HG02840 (cell line): ENCODE measurements around the gene TBC1D10B.
"Not testable (repeated sequence)": the region's sequence is repeated elsewhere in the genome, so short reads cannot be mapped to it uniquely, and the experiment has no call there.

Source experiments
- ATAC-seq: cut with Tn5 transposase; IDR thresholded peaks from one replicate; pipeline ENCODE4 v1.9.1; 2021; ENCODE audit warnings: mild to moderate bottlenecking, moderate library complexity, moderate number of reproducible peaks; ENCODE audit not compliant: unreplicated experiment, low FRiP score

The TBC1D10B gene

DNA sequence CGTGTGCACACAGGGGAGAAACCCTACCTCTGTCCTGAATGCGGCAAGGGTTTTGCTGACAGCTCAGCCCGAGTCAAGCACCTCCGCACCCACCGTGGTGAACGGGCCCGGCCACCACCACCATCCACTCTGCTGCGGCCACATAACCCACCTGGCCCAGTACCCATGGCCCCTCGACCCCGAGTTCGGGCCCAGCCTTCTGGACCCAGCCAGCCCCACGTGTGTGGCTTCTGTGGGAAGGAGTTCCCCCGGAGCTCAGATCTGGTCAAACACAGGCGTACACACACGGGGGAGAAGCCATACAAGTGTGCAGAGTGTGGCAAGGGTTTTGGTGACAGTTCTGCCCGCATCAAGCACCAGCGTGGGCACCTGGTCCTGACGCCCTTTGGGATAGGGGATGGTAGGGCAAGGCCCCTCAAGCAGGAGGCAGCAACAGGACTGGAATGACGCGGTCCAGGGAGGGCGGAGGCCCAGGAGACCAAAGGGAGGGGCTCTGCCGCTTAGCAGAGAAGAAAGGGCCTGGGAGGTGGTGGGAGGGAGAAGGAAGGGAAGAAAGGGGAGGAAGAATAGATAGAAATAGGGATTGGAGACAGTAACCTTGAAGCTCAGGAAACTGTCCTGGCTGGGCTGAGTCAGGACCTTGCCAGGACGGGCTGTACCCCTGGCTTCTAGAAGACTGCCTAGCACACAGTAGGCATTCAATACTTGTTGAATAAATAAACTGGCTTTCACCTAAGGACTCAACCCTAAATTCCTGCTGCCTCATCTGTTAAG, 28.6 kb upstream of the TBC1D10B start:
- no peak for ATAC-seq

- ATAC-seq, result no peak
Measured at GRCh38 chr16:30397776-30398660, 27.7 kb upstream of the TBC1D10B start.

DNA sequence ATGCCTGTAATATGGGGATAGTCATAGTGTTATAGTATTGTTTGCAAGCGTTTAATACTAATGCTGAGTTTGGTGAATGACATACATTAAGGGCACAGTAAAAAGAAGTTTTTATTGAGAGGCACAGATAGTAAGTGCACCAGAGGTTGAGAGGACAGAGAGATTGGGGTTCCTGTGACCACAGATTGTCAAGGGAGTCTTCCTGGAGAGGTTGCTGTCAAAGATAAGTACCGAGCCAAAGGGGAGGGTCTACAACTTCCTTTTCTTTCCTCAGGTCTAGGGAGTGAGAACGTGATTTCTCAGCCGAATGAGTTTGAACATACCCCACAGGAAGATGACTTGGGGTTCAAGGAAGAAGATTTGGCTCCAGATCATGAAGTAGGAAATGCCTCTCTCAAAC, 26.8 kb upstream of the TBC1D10B start:
- ATAC-seq, result no peak

DNA sequence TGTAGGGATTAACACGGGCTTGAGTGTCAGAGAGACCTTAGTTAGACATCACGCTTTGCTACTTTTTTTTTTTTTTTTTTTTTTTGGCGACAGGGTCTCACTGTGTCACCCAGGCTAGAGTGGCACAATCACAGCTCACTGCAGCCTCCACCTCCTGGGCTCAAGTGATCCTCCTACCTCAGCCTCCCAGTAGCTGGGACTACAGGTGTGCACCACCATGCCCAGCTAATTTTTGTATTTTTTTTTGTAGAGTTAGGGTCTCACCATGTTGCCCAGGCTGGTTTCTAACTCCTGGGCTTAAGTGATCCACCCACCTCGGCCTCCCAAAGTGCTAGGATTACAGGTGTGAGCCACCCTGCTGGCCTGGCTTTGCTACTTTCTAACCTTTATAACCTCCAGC, 26.3 kb upstream of the TBC1D10B start:
- not testable (repeated sequence) for ATAC-seq

DNA sequence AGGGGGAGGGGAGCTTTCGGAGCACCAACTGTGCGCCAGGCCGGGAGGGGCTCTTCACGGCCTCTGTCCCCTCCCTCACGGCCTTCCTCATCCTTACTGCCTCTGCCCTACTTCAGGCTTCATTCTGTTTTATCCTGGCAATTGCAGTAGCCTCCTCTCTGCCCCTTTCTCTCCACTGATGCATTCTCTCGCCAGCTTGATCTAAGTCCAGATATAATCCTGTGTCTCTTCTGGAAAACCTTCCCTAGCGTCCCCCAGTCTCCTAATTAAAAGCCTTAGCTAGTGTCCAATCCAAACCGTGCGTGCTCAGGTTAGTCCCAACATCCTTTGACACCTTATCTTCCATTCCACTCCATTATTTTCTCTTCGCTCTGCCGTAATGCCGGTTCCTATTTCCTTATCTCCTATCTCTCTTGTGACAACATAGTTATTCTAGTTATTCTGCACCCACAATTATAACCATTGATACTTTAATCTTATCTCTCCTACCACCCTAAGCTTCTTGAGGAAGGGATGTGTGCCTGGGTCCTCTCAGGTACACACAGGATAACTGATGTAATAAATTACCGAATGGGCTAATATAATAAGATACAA, 25.8 kb upstream of the TBC1D10B start:
- ATAC-seq, result peak; percentile 2

DNA sequence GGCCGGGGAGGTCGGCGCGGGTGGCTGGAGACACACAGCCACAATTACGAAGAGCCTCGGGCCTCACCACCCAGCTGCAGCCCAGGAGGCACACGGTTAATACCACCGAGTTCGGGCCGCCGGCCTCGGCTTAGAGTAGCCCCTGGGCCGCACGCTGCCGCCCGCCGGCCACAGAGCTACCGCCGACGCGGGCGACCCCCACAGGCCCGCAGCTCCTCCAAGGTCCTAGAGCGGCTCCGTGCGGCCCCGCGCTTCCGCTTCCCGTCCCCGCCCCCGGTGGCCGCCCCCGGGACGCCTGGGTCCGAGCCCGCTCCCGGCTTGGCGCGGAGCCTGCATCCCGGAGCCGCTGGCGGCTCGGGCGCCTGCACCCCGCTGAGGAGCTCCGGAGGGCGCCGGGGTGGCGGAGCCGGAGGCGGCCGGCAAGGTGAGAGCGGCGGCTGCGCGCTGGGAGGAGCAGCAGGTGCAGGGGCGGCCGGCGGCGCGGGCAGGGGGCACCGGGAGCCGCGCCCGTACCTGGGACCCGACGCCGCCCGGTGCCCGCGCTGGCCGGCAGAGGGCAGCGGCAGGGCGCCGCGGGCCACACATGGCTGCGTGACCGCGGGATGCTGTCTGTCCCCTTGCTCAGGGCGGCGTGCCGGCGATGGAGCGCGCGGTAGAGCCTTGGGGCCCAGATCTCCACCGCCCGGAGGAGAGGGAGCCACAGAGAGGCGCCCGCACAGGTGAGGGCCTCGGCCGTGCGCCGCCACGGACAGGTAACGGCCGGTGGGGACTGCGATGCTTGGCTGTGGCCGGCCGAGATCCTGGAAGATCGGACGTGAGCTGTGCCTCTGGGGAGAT, 25.1 kb upstream of the TBC1D10B start, which contains the start of gene ZNF48:
TSS of gene ZNF48 (plus strand) at position 266 of the 837 bp plus-strand sequence. CDS start at position 641, 375 bp downstream.
- peak; percentile 77 for ATAC-seq

GRCh38 chr16:30394592-30395154, 24.4 kb upstream of the TBC1D10B start:
- ATAC-seq, result no peak

DNA sequence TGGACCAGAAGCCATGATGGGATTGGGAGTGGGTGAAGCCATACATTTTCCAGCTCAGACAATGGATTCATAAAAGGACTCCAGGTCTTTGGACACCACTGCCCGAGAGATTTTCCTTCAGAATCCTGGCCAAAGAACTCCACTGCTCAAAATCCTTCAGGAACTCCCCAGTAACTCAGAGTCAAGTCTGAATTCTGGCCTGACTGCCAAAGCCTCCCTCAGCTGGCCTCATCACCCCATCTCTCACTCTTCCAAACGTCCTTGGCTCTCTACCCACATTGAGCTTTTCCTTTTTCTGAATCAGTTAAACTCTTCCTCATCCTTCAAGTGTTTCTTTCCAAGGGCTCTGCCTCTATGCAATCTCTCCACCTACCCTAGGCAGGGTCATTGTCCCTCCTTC, 13.2 kb upstream of the TBC1D10B start:
- no peak for ATAC-seq

- no peak for ATAC-seq
Measured at GRCh38 chr16:30382111-30382881, 12.0 kb upstream of the TBC1D10B start, which contains the start of gene SEPTIN1. SEPTIN1 (minus strand) TSS chr16:30382561; CDS start chr16:30382542, 19 bp downstream.

DNA sequence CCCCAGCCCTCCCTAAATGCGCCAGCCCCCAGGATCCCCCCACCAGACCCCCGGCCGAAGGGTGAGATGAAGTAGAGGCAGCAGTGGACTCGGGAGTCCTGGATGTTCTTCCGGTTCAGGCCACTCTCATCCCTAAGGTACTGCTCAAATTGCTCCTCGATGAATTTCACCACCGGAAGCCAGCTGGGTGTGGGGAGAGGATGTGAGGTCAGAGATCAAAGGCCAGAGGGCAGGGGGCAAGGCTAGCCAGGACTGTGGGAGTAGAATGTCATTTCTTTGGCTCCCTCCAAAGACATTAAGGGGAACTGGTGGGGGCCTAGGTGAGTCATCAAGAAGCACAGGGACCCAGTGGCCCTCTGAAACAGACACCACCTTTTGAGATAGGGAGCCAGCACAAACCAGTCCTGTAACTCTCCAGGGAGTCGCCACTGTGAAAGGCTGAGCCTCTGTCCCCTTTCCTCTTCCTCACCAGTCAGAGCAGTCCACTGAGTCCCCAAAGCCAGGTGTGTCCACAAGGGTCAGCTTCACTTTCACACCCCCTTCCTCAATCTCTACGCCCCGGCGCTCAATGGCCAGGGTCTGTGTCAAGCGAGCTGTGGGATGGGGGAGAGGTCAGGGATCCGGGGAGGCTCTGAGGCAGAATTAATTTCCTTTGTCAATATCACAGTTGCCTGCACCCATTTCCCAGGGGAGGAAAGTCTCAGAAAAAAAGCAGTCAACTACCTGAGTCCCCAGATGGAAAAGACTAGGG, 11.2 kb upstream of the TBC1D10B start:
- no peak for ATAC-seq

GRCh38 chr16:30380803-30381208, 10.5 kb upstream of the TBC1D10B start:
- no peak for ATAC-seq

GRCh38 chr16:30380072-30380802, 9.9 kb upstream of the TBC1D10B start:
- ATAC-seq, result no peak

DNA sequence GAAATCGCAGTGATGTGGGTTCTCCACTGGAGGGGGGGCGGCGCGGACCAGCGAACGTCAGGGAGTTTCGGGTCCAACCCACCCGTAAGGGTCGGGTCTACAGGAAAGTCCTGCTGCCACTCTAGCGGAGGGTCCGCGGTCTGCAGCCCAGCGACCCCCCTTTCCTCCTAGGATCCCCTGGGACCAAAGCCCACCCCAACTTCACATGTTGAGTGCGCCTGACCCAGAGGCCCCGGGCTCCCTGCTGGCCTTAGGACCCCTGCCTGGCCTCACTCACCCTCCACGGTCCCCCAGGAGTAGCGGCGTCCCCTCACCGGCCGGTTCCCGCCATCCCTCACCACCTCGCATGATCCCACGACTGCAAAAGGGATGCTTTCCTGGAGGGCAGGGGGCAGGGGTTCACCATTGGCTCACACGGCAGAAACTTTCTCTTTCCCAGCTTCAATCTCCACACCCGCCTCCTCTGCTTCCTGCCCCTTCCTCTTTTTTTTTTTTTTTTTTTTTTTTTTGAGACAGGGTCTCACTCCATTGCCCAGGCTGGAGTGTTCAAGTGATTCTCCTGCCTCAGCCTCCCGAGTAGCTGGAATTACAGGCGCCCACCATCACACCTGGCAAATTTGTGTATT, 9.0 kb upstream of the TBC1D10B start:
- no peak for ATAC-seq

- ATAC-seq, result peak; percentile 79
Measured at GRCh38 chr16:30378236-30379157, 8.2 kb upstream of the TBC1D10B start.

DNA sequence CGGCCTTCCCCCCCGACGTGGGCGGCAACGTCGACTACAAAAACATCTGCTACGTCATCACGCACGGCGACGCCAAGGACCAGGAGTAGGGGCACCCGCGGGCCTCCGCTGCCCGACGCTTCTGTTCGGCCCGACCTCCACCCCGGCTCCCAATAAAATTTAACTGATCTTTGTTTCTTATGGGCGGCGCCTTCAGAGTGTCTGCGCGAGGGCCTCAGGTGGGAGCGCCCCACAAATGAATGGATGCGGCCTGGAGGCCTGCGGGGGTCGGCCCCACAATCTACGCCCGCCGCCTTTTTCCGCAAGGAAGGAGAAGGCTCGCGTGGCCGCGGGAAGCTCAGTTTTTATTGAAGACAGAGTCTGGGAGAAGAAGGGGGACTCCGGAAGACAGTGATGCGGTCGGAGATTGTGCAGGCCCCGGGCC, 7.5 kb upstream of the TBC1D10B start:
- peak; percentile 46 for ATAC-seq
